T1000 (cell line): ENCODE results near the gene ANKRD63.
A peak's percentile ranks its signal among the peaks of the same experiment; 100 is the strongest.

Experiments used
- DNase-seq: peaks from one replicate; lab custom pipeline; 2025; ENCODE audit warnings: mixed read lengths; lab: John Stamatoyannopoulos, UW

ANKRD63 gene

GRCh38 chr15:40295877-40296560, 13.2 kb upstream of the ANKRD63 start:
- DNase-seq = no peak

- DNase-seq = no peak
Observed at GRCh38 chr15:40295297-40295696, 12.4 kb upstream of the ANKRD63 start.

- no peak for DNase-seq
Observed at GRCh38 chr15:40293905-40294895, 11.3 kb upstream of the ANKRD63 start.

GRCh38 chr15:40293006-40293405, 10.1 kb upstream of the ANKRD63 start:
- no peak for DNase-seq

- no peak for DNase-seq
Observed at GRCh38 chr15:40292246-40292645, 9.4 kb upstream of the ANKRD63 start.

- DNase-seq = peak; percentile 29
Observed at GRCh38 chr15:40290918-40291574, 8.2 kb upstream of the ANKRD63 start.

- no peak for DNase-seq
Observed at GRCh38 chr15:40290545-40290917, 7.7 kb upstream of the ANKRD63 start.

GRCh38 chr15:40289140-40289775, 6.4 kb upstream of the ANKRD63 start:
- no peak for DNase-seq

- DNase-seq = no peak
Observed at GRCh38 chr15:40287968-40288367, 5.1 kb upstream of the ANKRD63 start.

- no peak for DNase-seq
Observed at GRCh38 chr15:40287505-40287904, 4.6 kb upstream of the ANKRD63 start.

GRCh38 chr15:40286794-40287193, 3.9 kb upstream of the ANKRD63 start:
- DNase-seq = no peak

GRCh38 chr15:40286061-40286532, 3.2 kb upstream of the ANKRD63 start:
- DNase-seq = no peak

GRCh38 chr15:40285554-40286011, 2.7 kb upstream of the ANKRD63 start:
- DNase-seq = no peak

- no peak for DNase-seq
Observed at GRCh38 chr15:40285151-40285550, 2.3 kb upstream of the ANKRD63 start.

- DNase-seq = no peak
Observed at GRCh38 chr15:40283615-40284300, 894 bp upstream of the ANKRD63 start.

GRCh38 chr15:40282147-40282868, 556 bp downstream of the ANKRD63 start:
- DNase-seq = peak; percentile 51

GRCh38 chr15:40281801-40282146, 1.1 kb downstream of the ANKRD63 start:
- DNase-seq = no peak

- DNase-seq = no peak
Observed at GRCh38 chr15:40281057-40281800, 1.6 kb downstream of the ANKRD63 start.

GRCh38 chr15:40280260-40281056, 2.4 kb downstream of the ANKRD63 start:
- no peak for DNase-seq
